Skeletal muscle satellite cell (primary cell): ENCODE measurements around the gene TSPYL2. TPM values are rescaled to one million over a fixed set of nuclear protein-coding genes. Genes with fewer than 3 reads are reported as not detected.

Experiments used
- H3K27me3 ChIP-seq: 2 replicates; pipeline ENCODE4 v1.7.0; 2013; ENCODE audit warnings: low read length; ENCODE audit not compliant: control insufficient read depth, insufficient read depth
- H3K36me3 ChIP-seq: 2 replicates; pipeline ENCODE4 v1.7.0; 2013; ENCODE audit warnings: mild to moderate bottlenecking, control low read depth, low read length; ENCODE audit not compliant: insufficient read depth
- H3K4me1 ChIP-seq: 2 replicates; pipeline ENCODE4 v1.7.0; 2013; ENCODE audit warnings: low read length; ENCODE audit not compliant: control insufficient read depth, insufficient read depth
- H3K4me2 ChIP-seq: 2 replicates; pipeline ENCODE4 v1.7.0; 2013; ENCODE audit warnings: mild to moderate bottlenecking, low read length
- H3K4me3 ChIP-seq: 2 replicates; pipeline ENCODE4 v1.7.0; 2013; ENCODE audit warnings: low read length
- H3K9ac ChIP-seq: 2 replicates; pipeline ENCODE4 v1.7.0; 2013; ENCODE audit warnings: mild to moderate bottlenecking, low read depth, low read length, moderate library complexity
- H3K9me3 ChIP-seq: replicated peaks from 2 replicates; pipeline ENCODE4 v1.7.0; 2013; ENCODE audit warnings: mild to moderate bottlenecking, control low read depth, low read length
- total RNA-seq: library from RNA; depleted of rRNA; stranded (reverse); fragments of >200 nt; gene quantifications from 2 replicates; pipeline ENCODE4 v1.2.3, GENCODE V29; 2012; rRNA removed

The TSPYL2 gene
- 9.4 and 11.9 TPM in 2 replicates for total RNA-seq

DNA sequence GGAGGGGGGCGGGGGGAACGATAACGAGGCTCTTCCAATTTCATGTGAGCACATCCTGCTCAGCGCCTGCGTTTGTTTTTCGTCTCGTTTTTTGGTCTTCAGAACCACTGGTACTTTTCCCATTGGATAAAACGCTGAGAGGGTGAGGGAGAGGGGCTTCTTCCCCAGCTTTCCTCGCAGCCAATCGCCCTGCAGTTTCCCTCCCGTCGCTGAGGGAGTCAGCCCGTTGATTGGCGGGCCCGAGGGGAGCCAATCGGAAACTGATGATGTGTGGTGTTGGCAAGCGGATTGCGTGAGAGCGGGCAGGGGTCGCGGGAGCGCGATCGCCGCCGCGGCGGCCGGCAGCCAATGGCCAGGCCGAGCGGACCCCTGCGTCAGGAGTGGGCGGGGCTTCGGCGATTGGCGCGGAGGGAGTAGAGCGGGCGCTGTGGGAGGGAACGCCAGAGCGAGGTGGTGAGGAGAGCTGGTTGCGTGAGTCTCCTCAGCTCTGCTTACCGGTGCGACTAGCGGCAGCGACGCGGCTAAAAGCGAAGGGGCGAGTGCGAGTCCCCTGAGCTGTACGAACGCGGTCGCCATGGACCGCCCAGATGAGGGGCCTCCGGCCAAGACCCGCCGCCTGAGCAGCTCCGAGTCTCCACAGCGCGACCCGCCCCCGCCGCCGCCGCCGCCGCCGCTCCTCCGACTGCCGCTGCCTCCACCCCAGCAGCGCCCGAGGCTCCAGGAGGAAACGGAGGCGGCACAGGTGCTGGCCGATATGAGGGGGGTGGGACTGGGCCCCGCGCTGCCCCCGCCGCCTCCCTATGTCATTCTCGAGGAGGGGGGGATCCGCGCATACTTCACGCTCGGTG is at the start of gene TSPYL2:
Gene TSPYL2, plus strand, starts transcription at position 443 of the 848 bp plus-strand sequence. Its CDS starts 132 bp downstream, at position 575.
- Histone ChIP-seq H3K4me1 (peaks cover 12% of the 10 kb centered on the region), H3K36me3 (peaks cover 16% of the 10 kb centered on the region), H3K27me3 (no peaks in the 10 kb centered on the region), H3K4me3 (peak within 1 kb of the TSS; percentile 78), H3K9ac (peak within 1 kb of the TSS; percentile 81), H3K4me2 (peak within 1 kb of the TSS; percentile 93), H3K9me3 (no peaks in the 10 kb centered on the region)

DNA sequence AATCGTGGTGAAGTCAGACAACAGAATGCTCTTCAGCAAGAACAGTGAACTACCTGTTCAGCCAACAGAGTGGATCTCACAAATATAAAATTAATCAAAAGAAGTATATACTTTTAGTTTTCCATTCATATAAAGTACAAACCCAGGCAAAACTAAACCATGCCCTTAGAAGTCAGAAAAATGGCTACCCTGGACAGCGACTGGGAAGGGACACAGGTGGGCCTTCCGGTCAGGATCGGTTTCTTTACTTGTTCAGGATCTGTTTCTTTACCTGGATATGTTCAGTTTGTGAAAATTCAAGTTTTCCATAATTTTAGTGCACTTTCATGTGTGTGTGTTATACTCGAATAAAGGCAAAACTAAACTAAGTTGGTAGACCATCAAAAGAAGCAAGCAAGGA is 46.0 kb upstream of the TSPYL2 start:
- Histone ChIP-seq H3K4me1 (no peaks in the 10 kb centered on the region), H3K4me3 (no peak overlapping the region), H3K9ac (no peak overlapping the region), H3K36me3 (no peaks in the 10 kb centered on the region), H3K4me2 (no peak overlapping the region), H3K27me3 (peaks cover 54% of the 10 kb centered on the region), H3K9me3 (no peaks in the 10 kb centered on the region)

DNA sequence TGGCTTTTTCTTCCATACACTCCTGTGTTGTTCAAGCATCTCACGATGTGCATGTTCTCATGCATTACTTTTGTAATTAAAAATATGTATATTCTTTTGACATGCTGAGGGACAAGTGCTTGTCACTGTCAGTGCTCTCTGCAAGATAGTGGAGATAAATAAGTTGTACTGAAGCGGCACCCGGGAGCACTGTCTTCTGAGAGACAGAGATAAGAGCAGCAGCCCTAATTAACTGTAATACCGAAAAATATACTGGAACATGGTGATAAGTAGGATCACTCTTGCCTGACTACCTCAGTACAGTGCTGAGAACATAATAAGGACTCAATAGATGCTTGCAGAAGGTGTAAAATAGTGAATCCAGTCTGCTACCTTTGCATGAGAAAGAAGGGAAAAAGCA is 42.9 kb upstream of the TSPYL2 start:
- Histone ChIP-seq H3K4me2 (no peak overlapping the region), H3K4me1 (no peaks in the 10 kb centered on the region), H3K36me3 (no peaks in the 10 kb centered on the region), H3K9me3 (no peaks in the 10 kb centered on the region), H3K9ac (no peak overlapping the region), H3K27me3 (peaks cover 53% of the 10 kb centered on the region), H3K4me3 (no peak overlapping the region)

DNA sequence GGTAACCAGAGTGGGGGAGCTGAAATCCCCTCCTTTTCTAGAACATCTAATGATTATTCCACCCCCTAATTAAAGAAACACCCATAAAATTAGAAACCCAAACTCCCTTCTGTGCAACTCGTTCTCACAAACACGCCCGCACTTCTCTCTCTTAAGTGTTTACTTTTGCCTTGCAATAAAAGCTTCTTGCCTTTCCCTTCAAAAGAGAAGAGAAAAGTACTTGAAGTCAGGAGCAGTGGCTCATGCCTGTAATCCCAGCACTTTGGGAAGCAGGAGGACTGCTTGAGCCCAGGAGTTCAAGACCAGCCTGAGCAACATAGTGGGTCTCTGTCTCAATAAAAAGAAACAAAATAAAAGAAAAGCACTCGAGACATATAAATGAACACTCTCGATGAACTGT is 37.2 kb upstream of the TSPYL2 start:
- Histone ChIP-seq H3K36me3 (no peaks in the 10 kb centered on the region), H3K27me3 (peaks cover 33% of the 10 kb centered on the region), H3K9ac (no peak overlapping the region), H3K9me3 (no peaks in the 10 kb centered on the region), H3K4me1 (peaks cover 13% of the 10 kb centered on the region), H3K4me3 (no peak overlapping the region), H3K4me2 (no peak overlapping the region)

DNA sequence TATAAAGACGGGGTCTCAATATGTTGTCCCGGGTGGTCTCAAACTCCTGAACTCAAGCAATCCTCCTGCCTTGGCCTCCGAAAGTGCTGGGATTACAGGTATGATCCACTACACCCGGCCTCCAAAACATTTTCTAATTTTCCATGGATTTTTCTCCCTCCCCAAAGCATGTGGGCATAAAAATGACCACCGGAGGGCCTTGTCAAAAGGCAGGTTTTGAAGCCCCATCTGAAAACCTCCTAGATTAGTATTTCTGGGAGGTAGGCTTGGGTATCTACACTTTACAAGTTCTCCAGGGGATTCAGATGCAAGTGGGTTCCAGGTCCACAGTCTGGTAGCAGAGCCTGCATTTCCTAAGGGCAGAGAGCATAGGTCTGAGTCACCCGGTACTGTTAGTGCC is 34.9 kb upstream of the TSPYL2 start:
- no peaks in the 10 kb centered on the region for H3K9me3 ChIP-seq
- H3K36me3 ChIP-seq: no peaks in the 10 kb centered on the region
- H3K4me1 ChIP-seq: peaks cover 21% of the 10 kb centered on the region
- H3K27me3 ChIP-seq: peaks cover 17% of the 10 kb centered on the region
- no peak overlapping the region for H3K9ac ChIP-seq
- no peak overlapping the region for H3K4me3 ChIP-seq
- no peak overlapping the region for H3K4me2 ChIP-seq

DNA sequence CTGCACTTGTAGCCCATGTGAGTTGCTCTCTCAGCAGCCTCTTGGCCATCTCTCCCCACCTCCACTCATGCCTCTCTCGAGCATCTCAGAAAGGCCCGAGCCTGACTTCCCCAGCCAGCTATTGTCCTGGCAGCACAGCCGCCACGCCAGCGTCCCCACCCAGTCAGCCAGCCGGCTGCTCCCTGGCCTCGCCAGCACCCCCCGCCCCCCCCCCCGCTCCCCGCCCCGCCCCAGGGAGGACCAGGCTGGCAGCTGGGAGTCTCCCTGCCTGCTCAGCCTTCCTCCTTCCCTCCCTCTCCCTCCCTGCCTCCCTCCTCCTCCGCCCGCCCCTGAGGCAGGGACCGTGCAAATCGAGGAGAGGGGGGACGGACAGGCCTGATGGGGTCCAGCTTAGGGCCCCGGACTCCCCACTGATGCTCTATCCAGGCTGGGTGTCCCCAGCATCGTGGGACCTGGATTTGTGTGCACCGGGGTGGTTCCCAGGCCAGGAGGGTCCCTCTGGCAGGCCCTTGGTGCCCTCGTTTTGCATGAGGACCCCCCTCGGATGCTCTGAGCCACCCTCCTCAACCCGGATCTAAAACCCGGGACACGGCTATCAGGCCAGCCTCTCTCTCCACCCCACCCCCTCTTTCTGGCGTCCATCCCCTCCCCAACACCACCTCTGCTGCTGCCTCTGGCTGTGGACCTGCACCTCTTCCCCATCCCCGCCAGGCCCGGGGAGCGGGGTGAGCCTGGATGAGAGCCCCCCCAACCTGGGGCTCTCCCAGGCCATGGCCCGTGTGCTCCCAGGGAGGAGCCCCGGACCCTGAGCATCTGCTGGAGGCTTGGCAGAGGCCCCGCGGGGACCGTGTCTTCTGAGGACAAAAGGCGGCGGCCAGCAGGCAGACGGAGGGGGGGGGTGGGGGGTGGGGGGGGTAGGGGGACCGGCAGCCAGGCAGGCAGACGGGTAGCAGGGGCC is 33.7 kb upstream of the TSPYL2 start, which contains the start of gene GPR173:
Gene GPR173, plus strand, starts transcription at position 621 of the 958 bp plus-strand sequence. CDS start 27,833 bp downstream, outside the sequence.
- H3K9me3 ChIP-seq: no peaks in the 10 kb centered on the region
- H3K9ac ChIP-seq: peak within 1 kb of the TSS; percentile 85
- H3K4me2 ChIP-seq: peak within 1 kb of the TSS; percentile 94
- H3K36me3 ChIP-seq: no peaks in the 10 kb centered on the region
- H3K27me3 ChIP-seq: peaks cover 16% of the 10 kb centered on the region
- peaks cover 21% of the 10 kb centered on the region for H3K4me1 ChIP-seq
- peak within 1 kb of the TSS; percentile 79 for H3K4me3 ChIP-seq

DNA sequence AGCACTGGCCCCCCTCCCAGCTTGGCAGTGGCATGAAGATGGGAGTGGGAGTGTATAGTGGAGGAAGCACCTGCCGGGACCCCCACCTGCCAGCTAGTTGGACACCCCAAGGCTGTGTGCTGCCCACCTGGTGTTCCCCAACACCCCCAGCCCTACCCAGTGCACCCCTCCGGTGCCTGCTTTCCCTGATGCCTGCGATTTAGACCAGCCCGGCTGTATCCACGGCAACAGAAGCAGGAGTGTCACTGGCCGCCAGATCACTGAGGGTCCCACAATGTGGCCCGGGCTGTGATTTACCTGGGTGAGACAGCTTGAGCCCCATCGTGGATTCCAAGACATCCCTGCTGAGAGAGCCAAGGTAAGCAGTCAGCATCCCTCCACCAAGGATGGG is 33.0 kb upstream of the TSPYL2 start:
- Histone ChIP-seq H3K4me1 (peaks cover 21% of the 10 kb centered on the region), H3K27me3 (peaks cover 10% of the 10 kb centered on the region), H3K9me3 (no peaks in the 10 kb centered on the region), H3K4me2 (peak overlapping the region; percentile 90), H3K9ac (peak overlapping the region; percentile 66), H3K4me3 (peak overlapping the region; percentile 79), H3K36me3 (no peaks in the 10 kb centered on the region)

DNA sequence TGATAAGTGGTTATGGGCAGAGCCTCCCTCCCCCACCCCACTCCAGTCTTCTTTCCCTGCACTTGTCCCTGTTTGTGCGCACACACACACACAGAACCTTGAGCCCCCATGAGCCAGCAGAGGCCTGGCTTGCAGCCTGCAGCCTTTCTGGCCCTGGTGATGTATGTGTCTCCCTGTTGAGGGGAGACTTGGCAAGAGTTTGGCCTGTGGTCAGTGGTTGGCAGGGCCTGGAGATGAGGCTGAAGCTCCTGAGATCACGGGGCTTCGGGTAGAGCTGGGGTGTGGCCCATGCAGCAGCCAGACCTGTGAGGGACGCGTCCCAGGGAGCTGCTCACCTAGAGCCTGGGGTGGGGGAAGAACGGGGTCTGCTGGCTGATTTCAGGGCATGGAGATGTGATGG is 31.3 kb upstream of the TSPYL2 start:
- Histone ChIP-seq H3K36me3 (no peaks in the 10 kb centered on the region), H3K27me3 (peaks cover 4% of the 10 kb centered on the region), H3K9me3 (no peaks in the 10 kb centered on the region), H3K4me1 (peaks cover 21% of the 10 kb centered on the region), H3K4me2 (peak overlapping the region; percentile 90), H3K9ac (no peak overlapping the region), H3K4me3 (peak overlapping the region; percentile 79)

DNA sequence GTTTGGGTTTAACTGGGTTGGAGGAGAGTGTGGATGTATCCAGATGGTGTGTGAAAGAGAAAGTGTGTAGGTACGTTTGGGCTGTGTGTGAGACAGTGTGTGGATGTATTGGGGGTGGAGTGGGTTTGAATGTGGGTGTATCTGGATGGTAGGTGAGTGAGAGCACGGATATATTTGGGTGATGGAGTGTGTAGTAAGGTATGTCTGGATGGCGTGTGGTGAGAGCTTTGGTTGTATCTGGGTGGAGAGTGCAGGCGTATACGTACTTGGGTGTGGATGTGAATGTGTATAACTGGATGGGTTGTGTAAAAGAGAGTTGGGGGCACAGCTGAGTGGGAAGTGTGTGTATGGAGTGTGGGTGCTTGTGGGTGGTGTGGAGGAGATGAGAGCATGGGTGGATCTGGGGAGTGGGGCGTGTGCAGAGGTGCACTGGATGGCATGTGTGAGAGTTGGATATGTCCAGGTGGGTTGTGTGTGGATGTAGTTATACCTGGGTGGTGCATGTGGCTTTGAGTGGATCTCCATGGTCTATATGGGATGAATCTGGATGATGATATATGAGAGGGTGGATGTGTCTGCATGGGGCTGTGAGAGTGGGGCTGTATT is 26.8 kb upstream of the TSPYL2 start:
- no peak overlapping the region for H3K4me2 ChIP-seq
- no peaks in the 10 kb centered on the region for H3K36me3 ChIP-seq
- no peak overlapping the region for H3K9ac ChIP-seq
- no peaks in the 10 kb centered on the region for H3K9me3 ChIP-seq
- peaks cover 5% of the 10 kb centered on the region for H3K4me1 ChIP-seq
- no peak overlapping the region for H3K4me3 ChIP-seq
- H3K27me3 ChIP-seq: no peaks in the 10 kb centered on the region

DNA sequence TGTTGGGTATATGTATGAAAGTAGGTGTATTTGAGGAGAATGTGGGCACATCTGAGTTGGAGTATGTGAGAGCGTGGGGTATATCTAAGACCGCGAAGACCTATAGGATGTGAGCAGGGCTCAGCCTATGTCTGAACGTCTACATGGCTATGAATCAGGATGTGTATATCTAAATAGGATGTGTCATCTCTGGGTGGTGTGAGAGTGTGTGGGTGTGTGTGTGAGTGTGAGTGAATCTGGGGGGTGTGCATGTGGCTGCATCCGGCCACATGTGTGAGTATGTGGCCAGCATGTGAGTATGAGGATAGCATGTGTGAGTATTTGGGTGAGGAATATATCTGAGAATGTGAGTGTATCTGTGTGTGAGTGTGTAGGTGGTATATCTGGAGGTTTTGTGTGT is 25.9 kb upstream of the TSPYL2 start:
- H3K9me3 ChIP-seq: no peaks in the 10 kb centered on the region
- H3K4me2 ChIP-seq: no peak overlapping the region
- no peak overlapping the region for H3K9ac ChIP-seq
- no peaks in the 10 kb centered on the region for H3K36me3 ChIP-seq
- no peak overlapping the region for H3K4me3 ChIP-seq
- H3K27me3 ChIP-seq: no peaks in the 10 kb centered on the region
- H3K4me1 ChIP-seq: no peaks in the 10 kb centered on the region

DNA sequence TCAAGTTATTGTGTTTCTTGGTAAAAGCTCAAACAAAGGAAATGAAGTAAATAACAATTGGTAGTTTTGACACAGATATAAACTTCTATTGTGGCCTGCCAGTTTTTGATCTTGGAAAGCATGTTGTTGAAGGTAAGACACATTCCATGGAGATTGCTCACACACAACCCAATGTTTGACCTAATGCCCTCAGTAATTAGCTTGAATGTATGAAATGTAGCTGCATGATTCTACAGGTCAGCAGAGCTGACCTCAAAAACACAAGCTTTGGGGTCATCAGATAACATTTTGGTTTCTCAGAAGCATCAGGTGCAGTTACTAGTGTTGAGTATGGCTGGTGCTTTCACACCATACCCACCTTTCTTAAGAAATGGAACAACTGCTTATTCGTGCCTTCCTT is 17.1 kb upstream of the TSPYL2 start:
- H3K4me2 ChIP-seq: no peak overlapping the region
- no peak overlapping the region for H3K9ac ChIP-seq
- no peaks in the 10 kb centered on the region for H3K36me3 ChIP-seq
- no peaks in the 10 kb centered on the region for H3K9me3 ChIP-seq
- H3K27me3 ChIP-seq: peaks cover 20% of the 10 kb centered on the region
- H3K4me1 ChIP-seq: no peaks in the 10 kb centered on the region
- H3K4me3 ChIP-seq: no peak overlapping the region
